GM20431 (cell line): ENCODE results near the gene SEMA7A.

ENCODE experiments used
- in situ Hi-C: fragments of 300-500 bp; cut with MseI, MboI; formaldehyde crosslinking; loops from one replicate; pipeline ENCODE4 v1.15.0; 2020; ENCODE audit warnings: low sequenced_read_pairs; ENCODE audit not compliant: unreplicated experiment

SEMA7A gene

DNA sequence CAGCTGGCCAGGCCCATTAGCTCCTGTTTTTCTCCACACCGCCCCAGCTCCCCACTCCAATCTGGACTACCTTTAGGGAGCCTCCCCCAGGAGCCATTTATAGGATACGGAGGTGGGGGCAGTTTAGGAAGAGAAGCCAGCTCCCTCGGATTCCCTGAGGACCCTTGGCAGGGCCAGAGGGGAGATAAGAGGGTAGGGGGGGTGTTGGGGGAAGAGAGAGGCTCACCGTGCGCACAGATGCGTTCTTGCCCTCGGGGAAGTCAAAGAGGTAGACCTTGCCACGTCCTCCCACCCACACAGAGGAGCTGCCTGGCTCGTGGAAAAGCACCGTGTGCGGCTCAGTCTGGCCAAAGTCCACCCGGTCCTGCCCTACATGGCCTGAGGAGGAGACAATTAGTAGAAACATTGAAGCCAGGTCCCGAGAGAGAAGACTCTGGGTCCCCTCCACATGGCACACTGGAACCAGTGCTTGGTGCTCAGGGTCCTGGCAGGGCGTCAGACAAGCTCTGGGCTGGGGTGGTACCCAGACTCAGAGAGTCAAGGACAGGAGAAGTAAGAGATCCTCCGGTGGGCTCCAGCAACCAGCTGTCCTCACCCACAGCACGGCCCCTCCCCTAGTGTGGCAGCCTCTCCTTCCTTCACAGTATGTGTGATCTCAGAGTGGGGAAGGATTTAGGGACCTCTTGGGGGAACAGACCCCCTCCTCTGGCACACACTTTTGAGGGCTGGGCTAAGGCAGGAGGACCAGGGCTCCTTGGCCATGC lies 15.0 kb downstream of the SEMA7A start:
- in situ Hi-C loops: no loop called here

GRCh38 chr15:74417670-74418069 lies 16.1 kb downstream of the SEMA7A start:
- in situ Hi-C loops: no loop called here

- in situ Hi-C loops: no loop called here
Measured at GRCh38 chr15:74417225-74417624, 16.5 kb downstream of the SEMA7A start.

- in situ Hi-C loops: no loop called here
Measured at GRCh38 chr15:74415966-74416916, 17.5 kb downstream of the SEMA7A start.

DNA sequence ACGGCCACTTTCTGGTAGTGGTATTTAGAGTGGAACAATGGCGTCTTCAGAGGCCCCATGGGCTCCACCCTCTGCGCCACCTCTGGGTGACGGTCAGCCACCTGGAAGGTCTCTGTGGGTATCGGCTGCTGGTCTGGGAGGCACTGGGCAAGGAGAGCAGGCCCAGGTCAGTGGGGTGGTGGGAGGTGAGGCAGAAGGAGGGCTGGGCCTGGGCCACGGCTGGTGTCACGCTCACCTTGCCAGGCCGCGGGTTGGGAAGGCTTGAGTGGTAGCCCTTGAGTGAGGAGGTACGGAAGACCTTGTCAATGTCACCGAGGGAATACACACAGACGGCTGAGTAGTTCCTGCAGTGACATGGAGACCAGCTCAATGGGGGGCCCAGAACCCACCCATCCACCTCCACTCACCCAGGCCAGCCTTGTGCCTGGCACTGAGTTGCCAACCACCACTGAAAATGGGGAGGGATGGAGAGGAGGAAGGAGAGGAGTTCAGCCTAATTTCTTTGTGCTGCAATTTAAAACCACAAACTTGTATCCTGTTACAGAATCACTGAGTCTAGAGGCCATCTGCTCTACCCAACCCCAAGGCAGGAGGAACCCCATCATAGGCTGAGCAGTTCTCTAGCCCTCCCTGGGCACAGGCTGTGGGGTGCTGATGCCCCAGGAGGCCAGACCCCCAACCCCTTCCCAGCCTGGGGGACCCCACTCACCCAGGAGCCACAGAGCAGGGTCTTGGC lies 19.0 kb downstream of the SEMA7A start:
- in situ Hi-C loops: no loop called here

GRCh38 chr15:74414081-74414580 lies 19.6 kb downstream of the SEMA7A start:
- in situ Hi-C loops: no loop called here

DNA sequence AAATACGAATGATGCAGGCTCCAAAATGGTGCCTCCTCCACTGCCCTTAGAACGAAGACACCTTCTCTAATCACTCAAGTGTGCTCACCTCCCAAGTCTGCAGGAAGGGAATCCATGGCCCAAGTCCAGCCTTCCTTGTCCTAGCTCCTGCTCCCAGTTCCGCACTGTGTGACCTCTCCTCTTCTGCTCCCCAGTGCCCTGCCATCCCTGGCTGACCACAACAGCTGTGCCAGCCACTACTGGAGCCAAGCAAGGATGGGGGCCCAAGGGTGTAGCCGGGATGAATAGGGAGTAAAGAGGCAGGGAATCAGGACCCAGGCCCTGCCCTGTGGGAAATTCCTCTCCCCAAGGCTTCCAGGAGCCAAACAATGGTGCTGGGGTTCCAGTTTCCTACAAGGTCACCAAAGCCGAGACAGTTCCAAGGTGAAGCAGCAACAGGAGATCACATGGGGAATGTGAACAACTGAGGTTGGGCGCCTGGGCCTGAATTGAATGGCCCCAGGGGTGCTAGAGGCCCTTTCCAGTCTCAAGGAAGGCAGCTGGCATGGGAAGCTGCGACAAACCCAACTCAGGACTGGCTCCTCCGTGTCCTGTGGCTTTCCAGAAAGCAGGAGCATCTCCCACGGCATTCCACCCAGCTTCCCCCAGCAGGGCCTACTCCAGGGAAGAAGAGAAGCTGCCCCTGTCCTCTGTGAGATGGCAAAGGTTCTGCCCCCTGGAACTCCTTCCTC lies 20.2 kb downstream of the SEMA7A start:
- in situ Hi-C loops: no loop called here

DNA sequence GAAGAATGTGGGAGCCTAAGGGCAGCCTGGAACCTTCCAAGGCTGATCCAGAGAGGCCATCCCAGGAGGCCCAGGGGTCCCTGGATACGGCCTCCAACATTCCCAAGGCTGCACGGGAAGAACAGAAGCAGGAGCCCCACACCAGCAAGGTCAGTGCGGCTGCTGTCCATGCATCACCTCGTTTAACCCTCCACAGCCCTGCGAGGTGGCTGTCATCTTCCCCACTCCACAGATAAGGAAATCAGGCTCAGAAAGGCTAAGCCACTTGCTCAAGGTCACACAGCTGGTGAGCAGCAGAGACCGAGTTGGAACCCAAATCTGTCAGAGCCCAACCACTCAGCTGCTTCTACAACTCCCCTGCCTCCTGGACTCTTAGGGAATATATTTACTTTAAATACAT lies 21.6 kb downstream of the SEMA7A start:
- in situ Hi-C loops: no loop called here

DNA sequence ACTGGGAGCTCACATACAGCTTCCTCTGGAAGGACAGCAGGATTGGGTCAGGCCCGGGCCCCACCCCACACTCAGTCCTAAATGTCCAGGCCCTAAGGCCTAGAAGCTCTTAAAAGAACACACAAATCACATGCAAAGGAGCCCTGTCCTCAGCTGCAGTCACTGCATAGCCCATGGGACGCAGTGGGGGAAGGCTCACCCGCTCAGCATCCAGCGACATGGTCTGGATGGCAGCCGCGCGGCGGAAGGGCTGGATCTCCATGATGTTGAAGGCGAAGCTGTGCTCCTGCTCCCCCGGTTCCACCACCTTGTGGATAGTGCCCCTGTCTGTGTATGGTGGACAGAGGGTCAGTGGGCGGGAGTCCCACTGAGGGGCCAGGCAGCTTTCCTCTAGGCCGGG lies 22.1 kb downstream of the SEMA7A start:
- in situ Hi-C loops: no loop called here

- in situ Hi-C loops: no loop called here
Measured at GRCh38 chr15:74410502-74410901, 23.3 kb downstream of the SEMA7A start.

GRCh38 chr15:74409225-74409624 lies 24.5 kb downstream of the SEMA7A start:
- in situ Hi-C loops: no loop called here

- in situ Hi-C loops: no loop called here
Measured at GRCh38 chr15:74408815-74409214, 24.9 kb downstream of the SEMA7A start.

GRCh38 chr15:74408385-74408784 lies 25.4 kb downstream of the SEMA7A start:
- in situ Hi-C loops: no loop called here

- in situ Hi-C loops: no loop called here
Measured at GRCh38 chr15:74406992-74407705, 26.6 kb downstream of the SEMA7A start.

DNA sequence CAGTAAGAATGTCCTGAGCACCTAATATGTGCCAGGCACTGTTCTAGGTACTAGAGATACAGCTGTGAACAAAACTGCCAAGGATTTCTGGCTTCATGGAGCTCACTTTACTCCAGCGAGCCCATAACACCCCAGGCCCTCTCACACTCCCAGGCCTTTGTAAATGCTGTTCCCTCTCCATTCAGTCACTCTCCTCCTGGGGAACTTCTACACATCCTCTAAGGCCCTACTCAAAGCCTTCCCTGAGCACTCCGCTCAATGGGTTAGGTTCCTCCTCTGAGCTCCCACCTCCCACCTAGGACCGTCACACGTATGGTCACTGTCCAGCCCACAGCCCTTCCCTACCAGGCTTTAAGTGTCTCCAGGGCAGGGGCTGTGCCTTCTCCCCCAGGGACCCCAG lies 27.2 kb downstream of the SEMA7A start:
- in situ Hi-C loops: no loop called here

- in situ Hi-C loops: no loop called here
Measured at GRCh38 chr15:74405823-74406222, 27.9 kb downstream of the SEMA7A start.

DNA sequence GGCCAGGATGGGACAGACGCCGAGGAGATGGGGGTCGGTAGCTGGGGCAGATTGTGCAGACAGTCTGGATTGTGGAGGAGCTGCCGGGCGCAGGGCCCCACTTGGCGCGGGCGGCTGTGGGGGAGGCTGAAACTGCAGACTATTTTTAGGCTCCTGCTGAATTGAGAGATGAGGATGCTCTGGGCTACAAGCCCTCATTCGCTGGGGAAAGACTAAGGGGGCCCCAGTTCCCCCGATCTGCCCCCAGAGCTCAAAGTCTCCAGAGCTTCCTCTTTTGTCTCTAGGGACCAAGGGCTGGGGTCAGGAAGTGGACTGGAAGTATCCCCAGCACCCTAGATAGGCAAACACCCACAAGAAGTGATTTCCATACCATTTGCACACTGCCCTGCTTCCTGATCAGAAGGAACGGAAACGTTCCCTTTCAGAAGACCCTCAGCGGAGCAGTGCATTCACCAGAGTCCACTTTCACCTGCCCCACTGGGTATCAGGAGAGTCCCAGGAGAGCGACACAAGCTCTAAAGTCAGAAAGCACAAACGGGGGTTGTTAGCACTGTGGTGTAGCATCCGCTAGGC lies 29.7 kb downstream of the SEMA7A start:
- in situ Hi-C loops: no loop called here

- in situ Hi-C loops: no loop called here
Measured at GRCh38 chr15:74403588-74403919, 30.2 kb downstream of the SEMA7A start.
